ENCODE results near the gene C1QL2. TPM values are rescaled to one million over a fixed set of nuclear protein-coding genes. Genes with fewer than 3 reads are reported as not detected.

The C1QL2 gene
- total RNA-seq (2014; rRNA removed; shearing (Covaris generic)) (0.69 and 1.2 TPM in 2 replicates), polyA plus RNA-seq (2016; fragmentation: Nextera tagmentation; extraction: Ambion mirVana) (0.56 and 0.87 TPM in 2 replicates)
- long read RNA-seq, partial matches to known transcripts, result 0 of 1 reads
- long read RNA-seq, other reads (novel, unspliced or antisense), result 1 of 1 reads

- peaks cover 21% of the 10 kb centered on the region for H3K4me1 ChIP-seq (ENCODE audit: insufficient read depth)
- no peaks in the 10 kb centered on the region for H4K20me1 ChIP-seq (replicated peaks; ENCODE audit: insufficient read depth)
- no peak within 1 kb of the TSS for H3K27ac ChIP-seq (ENCODE audit: low read depth)
- H3K27me3 ChIP-seq (ENCODE audit: insufficient read depth), result peaks cover 58% of the 10 kb centered on the region
- H3K9me3 Mint-ChIP-seq, result no peaks in the 10 kb centered on the region; the same call in 2 of the 3 replicates
- H3K9me2 ChIP-seq (ENCODE audit: insufficient read depth), result no peaks in the 10 kb centered on the region
- H2AFZ ChIP-seq, result peak within 1 kb of the TSS; percentile 74; the same call in 1 of the 2 replicates
- DNase-seq (ENCODE audit: low spot score), result peak; percentile 77
- no peaks in the 10 kb centered on the region for H3K79me2 ChIP-seq (replicated peaks; ENCODE audit: insufficient read depth)
- peak within 1 kb of the TSS; percentile 94 for H3K4me2 ChIP-seq
- no peaks in the 10 kb centered on the region; the same call in 1 of the 2 replicates for H3F3A ChIP-seq (replicated peaks; ENCODE audit: low read depth)
- peak; percentile 33 for ATAC-seq
- H3K4me3 ChIP-seq, result peak within 1 kb of the TSS; percentile 88
- H3K27ac Mint-ChIP-seq, result no peak within 1 kb of the TSS
- peaks cover 25% of the 10 kb centered on the region for H3K4me1 Mint-ChIP-seq
- H3K36me3 Mint-ChIP-seq (ENCODE audit: low read depth), result no peaks in the 10 kb centered on the region
- peaks cover 49% of the 10 kb centered on the region for H3K27me3 Mint-ChIP-seq (ENCODE audit: insufficient read depth, low read depth, poor library complexity)
- peak within 1 kb of the TSS; percentile 93 for H3K4me3 Mint-ChIP-seq
- TF ChIP-seq EZH2phosphoT487 (IDR thresholded peaks at IDR 0.05; ENCODE audit: unreplicated experiment) (no peak), ZNF114 (CRISPR knock-in tag; IDR thresholded peaks at IDR 0.05) (no peak), ZNF462 (CRISPR knock-in tag; IDR thresholded peaks at IDR 0.05) (no peak), EZH2 (IDR thresholded peaks at IDR 0.05; ENCODE audit: low read depth, unreplicated experiment) (peak; percentile 65), STAT1 (IDR thresholded peaks at IDR 0.05; ENCODE audit: unreplicated experiment) (no peak), CTCF (conservative IDR thresholded peaks at IDR 0.05; ENCODE audit: low read depth in 2 of 2) (peak; percentile 38 to 64; a peak in 3 of 4 replicates), ETS1 (IDR thresholded peaks at IDR 0.05) (no peak), JUNB (IDR thresholded peaks at IDR 0.05; ENCODE audit: unreplicated experiment) (no peak), ZNF331 (CRISPR knock-in tag; IDR thresholded peaks at IDR 0.05; ENCODE audit: low read depth) (no peak), NANOG (IDR thresholded peaks at IDR 0.05; ENCODE audit: borderline replicate concordance) (no peak), POLR2AphosphoS5 (IDR thresholded peaks at IDR 0.05; ENCODE audit: low read depth) (no peak), REST (IDR thresholded peaks at IDR 0.05; ENCODE audit: unreplicated experiment) (no peak), CREB1 (CRISPR knock-in tag; IDR thresholded peaks at IDR 0.05; ENCODE audit: low read depth) (peak; percentile 55)
- H3K36me3 ChIP-seq (ENCODE audit: insufficient read depth), result no peaks in the 10 kb centered on the region
Measured at GRCh38 chr2:119158563-119159347, at the start of gene C1QL2. Gene C1QL2, minus strand, starts transcription at chr2:119158751. Its CDS starts 482 bp downstream, at chr2:119158269.

All from GM23338 (cell line).